ENCODE measurements around the gene RAF1. TPM values are rescaled to one million over a fixed set of nuclear protein-coding genes. Genes with fewer than 3 reads are reported as not detected.
A peak's percentile ranks its signal among the peaks of the same experiment; 100 is the strongest.
"Not testable (repeated sequence)": the region's sequence is repeated elsewhere in the genome, so short reads cannot be mapped to it uniquely, and the experiment has no call there.

The RAF1 gene
- total RNA-seq, 1 donor, result 78.0 TPM

DNA sequence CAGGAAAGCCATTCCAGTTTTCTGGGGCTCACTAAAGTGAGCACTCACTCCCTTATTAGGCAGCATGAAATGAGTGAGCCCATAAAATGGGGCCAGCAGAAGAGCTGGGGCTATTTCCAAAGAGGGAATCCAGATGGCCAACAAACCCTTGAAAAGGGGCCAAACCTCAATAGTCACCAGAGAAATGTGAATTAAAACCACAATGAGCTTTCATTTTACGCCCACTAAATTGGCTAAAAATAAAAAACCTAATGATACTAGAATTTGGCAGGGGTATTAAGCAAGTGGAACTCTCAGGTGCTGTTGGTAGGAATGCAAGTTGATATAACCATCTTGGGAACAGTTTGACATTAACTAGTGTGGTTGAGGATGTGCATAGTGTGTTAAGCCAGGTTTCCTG lies 42.1 kb upstream of the RAF1 start:
- H3K4me3 ChIP-seq (ENCODE audit: low read depth, low read length), result no peak overlapping the region
- TF ChIP-seq CTCF (IDR thresholded peaks at IDR 0.05; ENCODE audit: insufficient read depth, low read length), result no peak
- peak; percentile 75 for DNase-seq (ENCODE audit: low read depth)

DNA sequence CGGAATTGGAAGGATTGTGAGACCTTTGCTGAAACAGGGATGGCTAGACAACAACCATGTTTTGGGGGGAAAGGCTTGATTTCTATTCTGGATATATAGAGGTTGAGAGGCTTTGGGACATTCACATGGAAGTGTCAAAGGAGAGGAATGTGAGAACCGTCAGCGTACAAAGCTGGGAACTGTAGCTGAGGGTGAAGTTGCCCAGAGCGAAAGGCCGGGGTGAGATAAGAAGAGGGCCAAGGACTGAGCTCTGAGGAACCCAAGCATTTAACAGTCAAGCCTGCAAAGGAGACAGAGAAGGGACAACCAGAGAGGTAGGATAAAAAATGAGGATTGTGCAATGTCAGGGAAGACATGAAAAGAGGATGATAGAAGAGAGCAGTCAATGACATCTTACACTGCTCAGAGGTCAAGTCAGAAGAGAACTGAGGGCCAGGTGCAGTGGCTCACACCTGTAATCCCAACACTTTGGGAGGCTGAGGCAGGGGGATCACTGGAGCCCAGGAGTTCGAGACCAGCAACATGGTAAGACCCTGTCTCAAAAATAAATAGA lies 41.5 kb upstream of the RAF1 start:
- H3K4me3 ChIP-seq (ENCODE audit: low read depth, low read length), result no peak overlapping the region
- no peak for DNase-seq (ENCODE audit: low read depth)
- TF ChIP-seq CTCF (IDR thresholded peaks at IDR 0.05; ENCODE audit: insufficient read depth, low read length), result no peak

DNA sequence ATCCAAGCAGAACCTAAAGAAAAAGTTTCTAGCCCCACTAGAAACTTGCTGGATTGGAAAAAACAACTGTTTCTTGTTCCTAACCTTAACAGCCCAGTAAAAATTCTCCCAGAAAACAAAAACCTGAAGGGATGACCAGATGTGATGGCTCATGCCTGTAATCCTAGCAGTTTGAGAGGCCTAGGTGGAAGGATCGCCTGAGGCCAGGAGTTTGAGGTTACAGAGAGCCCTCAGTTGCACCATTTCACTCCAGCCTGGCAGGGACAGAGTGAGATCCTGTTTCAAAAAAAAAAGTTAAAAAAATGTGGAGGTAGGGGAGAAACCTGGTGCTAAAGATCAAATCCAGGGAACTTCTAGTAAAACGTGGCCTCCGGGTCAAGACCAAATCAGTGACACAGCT lies 38.6 kb upstream of the RAF1 start:
- no peak for DNase-seq (ENCODE audit: low read depth)
- no peak for TF ChIP-seq CTCF (IDR thresholded peaks at IDR 0.05; ENCODE audit: insufficient read depth, low read length)
- no peak overlapping the region for H3K4me3 ChIP-seq (ENCODE audit: low read depth, low read length)

- not testable (repeated sequence) for H3K4me3 ChIP-seq (ENCODE audit: low read depth, low read length); DNase-seq (ENCODE audit: low read depth)
Measured at GRCh38 chr3:12701601-12702000, 37.7 kb upstream of the RAF1 start.

GRCh38 chr3:12700800-12701199 lies 36.9 kb upstream of the RAF1 start:
- DNase-seq (ENCODE audit: low read depth), result no peak
- TF ChIP-seq CTCF (IDR thresholded peaks at IDR 0.05; ENCODE audit: insufficient read depth, low read length), result no peak
- no peak overlapping the region for H3K4me3 ChIP-seq (ENCODE audit: low read depth, low read length)

DNA sequence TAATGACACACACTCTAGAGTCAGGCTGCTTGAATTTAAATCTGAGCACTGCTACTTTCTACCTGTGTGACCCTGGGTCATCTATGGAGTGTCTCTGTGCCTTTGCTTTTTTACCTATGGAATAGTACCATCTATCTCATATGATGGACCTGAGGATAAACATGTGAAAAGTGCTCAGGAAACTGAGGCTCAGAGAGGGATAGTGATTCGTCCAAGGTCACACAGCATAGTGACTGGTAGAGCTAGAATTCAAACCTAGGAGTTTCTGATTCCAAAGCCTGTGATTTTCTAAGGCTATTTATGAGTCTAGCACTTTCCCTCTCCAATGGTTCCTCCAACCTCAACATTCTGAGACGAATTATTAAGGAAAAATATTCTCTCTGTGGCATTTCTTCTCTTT lies 32.0 kb upstream of the RAF1 start:
- H3K4me3 ChIP-seq (ENCODE audit: low read depth, low read length), result no peak overlapping the region
- no peak for TF ChIP-seq CTCF (IDR thresholded peaks at IDR 0.05; ENCODE audit: insufficient read depth, low read length)
- DNase-seq (ENCODE audit: low read depth), result no peak

DNA sequence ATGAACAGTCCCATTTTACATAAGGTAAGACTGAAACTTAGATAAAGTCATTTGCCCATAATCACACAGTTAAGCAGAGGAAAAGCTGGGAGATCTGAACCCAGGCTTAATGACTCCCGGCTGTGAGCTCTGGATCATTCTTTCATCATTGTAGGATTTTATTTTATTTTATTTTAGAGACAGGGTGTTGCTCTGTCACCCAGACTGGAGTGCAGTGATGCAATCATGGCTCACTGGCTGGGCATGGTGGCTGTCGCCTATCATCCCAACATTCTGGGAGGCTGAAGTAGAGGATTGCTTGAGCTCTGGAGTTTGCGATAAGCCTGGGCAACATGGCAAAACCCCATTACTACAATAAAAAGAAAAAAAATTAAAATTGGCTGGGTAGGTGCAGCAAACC lies 31.2 kb upstream of the RAF1 start:
- no peak for TF ChIP-seq CTCF (IDR thresholded peaks at IDR 0.05; ENCODE audit: insufficient read depth, low read length)
- DNase-seq (ENCODE audit: low read depth), result no peak
- H3K4me3 ChIP-seq (ENCODE audit: low read depth, low read length), result no peak overlapping the region

Data from fibroblast of the aortic adventitia (primary cell).